RWPE1 (cell line): Measurements from ENCODE around the gene TCAP.

Experiments used
- CTCF ChIA-PET: fragments of 350-600 bp; sonication (Branson Sonifier 250); formaldehyde crosslinking; extraction: SDS; loops from one replicate; lab custom pipeline; 2021; lab: Yijun Ruan, JAX
- POLR2A ChIA-PET: fragments of 400-600 bp; formaldehyde crosslinking; extraction: SDS; loops from one replicate; lab custom pipeline; 2020; ENCODE audit warnings: antibody characterized with exemption; ENCODE audit not compliant: low non-redundant PET; lab: Yijun Ruan, JAX
- DNase-seq: peaks from one replicate; pipeline ENCODE4 v3.0.0; 2012; ENCODE audit warnings: low spot score
- H3K27ac ChIP-seq: fragments of 450-650 bp; 2 replicates; pipeline ENCODE4 v1.5.1; 2017
- TF ChIP-seq, protein P1 (sequence below): fragments of 450-650 bp; conservative IDR thresholded peaks from 2 replicates; pipeline ENCODE4 v1.5.1; 2017; ENCODE audit warnings: low read depth, mild to moderate bottlenecking

The TCAP gene

DNA sequence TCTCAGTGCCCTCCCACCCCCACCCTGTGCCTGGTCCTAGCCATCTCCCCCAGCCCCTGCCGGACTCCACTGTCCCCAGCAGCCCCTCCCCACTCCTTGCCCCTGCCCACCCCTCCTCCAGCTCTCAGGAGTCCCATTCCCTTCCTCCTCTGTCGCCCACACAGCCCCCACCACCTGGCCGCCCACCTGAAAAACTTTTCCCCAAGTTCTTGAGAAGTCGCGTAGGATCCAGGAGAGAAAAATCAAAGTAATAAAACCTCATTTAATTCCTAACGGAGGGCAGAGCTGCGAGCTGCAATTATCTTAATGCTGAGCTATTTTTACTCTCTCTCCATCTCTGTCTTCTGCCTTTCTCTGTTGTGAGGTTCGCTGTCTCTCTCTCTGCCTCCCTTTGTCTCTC lies 40.8 kb upstream of the TCAP start:
- H3K27ac ChIP-seq, result no peak overlapping the region
- TF ChIP-seq, protein P1, sequence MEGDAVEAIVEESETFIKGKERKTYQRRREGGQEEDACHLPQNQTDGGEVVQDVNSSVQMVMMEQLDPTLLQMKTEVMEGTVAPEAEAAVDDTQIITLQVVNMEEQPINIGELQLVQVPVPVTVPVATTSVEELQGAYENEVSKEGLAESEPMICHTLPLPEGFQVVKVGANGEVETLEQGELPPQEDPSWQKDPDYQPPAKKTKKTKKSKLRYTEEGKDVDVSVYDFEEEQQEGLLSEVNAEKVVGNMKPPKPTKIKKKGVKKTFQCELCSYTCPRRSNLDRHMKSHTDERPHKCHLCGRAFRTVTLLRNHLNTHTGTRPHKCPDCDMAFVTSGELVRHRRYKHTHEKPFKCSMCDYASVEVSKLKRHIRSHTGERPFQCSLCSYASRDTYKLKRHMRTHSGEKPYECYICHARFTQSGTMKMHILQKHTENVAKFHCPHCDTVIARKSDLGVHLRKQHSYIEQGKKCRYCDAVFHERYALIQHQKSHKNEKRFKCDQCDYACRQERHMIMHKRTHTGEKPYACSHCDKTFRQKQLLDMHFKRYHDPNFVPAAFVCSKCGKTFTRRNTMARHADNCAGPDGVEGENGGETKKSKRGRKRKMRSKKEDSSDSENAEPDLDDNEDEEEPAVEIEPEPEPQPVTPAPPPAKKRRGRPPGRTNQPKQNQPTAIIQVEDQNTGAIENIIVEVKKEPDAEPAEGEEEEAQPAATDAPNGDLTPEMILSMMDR, result no peak
- CTCF ChIA-PET, result interaction anchor here (0.7 to 5.0 kb wide), 3 partner anchors 9 to 458 kb away, joined by 4 to 66 read pairs (median 22); no protein-coding TSS in a partner anchor
- no peak for DNase-seq
- POLR2A ChIA-PET, result no interaction called here

DNA sequence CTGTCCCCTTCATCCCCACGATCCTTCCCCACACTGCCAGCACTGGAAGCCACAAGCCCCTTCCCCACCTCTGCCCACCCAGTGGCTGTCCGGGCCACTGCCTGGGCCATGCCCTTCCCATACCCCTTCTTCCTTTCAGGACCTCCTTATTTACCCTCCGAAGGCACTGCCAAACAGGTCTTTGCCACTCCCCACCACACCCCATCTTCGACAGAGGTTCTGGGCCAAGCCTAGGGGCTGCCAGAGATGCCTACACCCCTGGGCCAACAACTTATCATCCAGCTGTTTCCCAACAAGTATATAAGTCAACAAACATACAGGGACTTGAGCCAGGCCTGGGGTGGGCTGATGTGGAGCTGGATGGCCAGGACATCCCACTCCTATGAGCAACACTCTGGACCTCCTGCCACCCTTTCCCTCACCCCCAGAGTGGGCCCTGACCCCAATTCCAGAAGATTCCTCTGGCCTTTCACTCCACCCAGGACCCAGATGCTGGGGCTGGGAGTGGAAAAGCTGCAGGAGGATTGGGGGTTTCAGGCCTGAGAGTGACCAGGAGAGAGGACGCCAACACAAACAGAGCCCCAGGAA lies 39.9 kb upstream of the TCAP start:
- TF ChIP-seq, protein P1, result no peak
- ChIA-PET POLR2A (interaction anchor here (0.7 kb wide), 1 partner anchor 63 kb away, joined by 3 read pairs; no protein-coding TSS in a partner anchor), CTCF (interaction anchor here (0.5 to 5.0 kb wide), 5 partner anchors 8 to 459 kb away, joined by 3 to 66 read pairs (median 4); no protein-coding TSS in a partner anchor)
- peak overlapping the region; percentile 50 for H3K27ac ChIP-seq
- no peak for DNase-seq

DNA sequence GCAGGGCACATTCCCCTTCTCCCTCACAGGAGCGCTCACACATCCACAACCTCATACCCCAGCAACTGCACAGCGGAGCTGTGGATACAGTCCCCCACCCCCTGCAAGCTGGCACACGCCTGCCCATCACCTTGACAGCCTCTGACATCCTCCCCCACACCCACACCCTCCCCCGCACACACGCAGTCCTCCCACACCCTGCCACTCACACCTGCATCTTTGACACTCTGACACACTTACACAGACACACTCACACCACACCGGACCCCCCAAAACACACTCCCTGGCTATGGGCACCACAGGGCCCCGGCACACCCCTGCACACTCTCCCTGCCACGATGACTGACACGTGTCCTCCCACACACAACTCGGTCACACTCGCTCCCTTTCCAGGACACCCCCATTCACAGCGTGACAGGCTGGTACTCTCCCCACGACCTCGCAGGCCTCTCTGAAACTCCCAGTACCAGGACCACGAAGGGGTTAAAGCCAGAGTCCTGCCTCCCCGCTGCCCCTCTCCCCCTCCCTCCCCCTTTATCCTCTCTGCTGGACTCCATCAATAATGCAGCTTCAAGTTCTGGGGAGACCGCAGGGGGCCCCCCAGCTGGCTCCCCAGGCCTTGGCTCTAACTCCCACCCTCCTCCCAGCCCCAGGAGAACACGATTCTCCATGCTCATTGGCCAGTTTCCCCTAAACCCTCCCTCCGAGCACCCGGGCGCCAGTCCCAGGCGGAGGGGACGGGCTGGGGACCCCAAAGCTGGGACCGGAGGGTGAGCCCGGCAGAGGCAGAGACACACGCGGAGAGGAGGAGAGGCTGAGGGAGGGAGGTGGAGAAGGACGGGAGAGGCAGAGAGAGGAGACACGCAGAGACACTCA lies 38.7 kb upstream of the TCAP start, which contains the start of gene PPP1R1B:
Gene PPP1R1B, plus strand, starts transcription at position 782 of the 876 bp plus-strand sequence. CDS start 441 bp downstream, outside the sequence.
- no peak for DNase-seq
- ChIA-PET CTCF (interaction anchor here (0.5 to 5.0 kb wide), 5 partner anchors 7 to 1400 kb away, joined by 3 to 66 read pairs (median 4); partner anchors contain the start of gene KRTAP1-5), POLR2A (no interaction called here)
- TF ChIP-seq, protein P1, result no peak
- peak within 1 kb of the TSS; percentile 50 for H3K27ac ChIP-seq

DNA sequence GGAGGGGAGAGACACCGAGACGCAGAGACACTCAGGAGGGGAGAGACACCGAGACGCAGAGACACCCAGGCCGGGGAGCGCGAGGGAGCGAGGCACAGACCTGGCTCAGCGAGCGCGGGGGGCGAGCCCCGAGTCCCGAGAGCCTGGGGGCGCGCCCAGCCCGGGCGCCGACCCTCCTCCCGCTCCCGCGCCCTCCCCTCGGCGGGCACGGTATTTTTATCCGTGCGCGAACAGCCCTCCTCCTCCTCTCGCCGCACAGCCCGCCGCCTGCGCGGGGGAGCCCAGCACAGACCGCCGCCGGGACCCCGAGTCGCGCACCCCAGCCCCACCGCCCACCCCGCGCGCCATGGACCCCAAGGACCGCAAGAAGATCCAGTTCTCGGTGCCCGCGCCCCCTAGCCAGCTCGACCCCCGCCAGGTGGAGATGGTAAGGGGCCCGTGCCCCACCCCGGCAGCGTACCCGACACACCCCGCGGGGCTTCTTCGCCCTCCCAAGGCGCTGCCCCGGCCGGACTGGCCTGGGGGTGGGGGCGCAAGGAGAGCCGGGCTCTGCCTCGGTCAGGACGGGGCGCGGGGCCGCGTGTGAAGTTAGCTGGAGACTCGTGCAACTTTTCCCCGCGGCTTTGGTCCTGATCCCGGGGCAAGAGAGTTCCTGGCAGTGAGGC lies 38.0 kb upstream of the TCAP start:
- CTCF ChIA-PET, result interaction anchor here (0.6 kb wide), 1 partner anchor 1400 kb away, joined by 3 read pairs; the partner anchor contains the start of gene KRTAP1-5
- no peak for DNase-seq
- no peak overlapping the region for H3K27ac ChIP-seq

DNA sequence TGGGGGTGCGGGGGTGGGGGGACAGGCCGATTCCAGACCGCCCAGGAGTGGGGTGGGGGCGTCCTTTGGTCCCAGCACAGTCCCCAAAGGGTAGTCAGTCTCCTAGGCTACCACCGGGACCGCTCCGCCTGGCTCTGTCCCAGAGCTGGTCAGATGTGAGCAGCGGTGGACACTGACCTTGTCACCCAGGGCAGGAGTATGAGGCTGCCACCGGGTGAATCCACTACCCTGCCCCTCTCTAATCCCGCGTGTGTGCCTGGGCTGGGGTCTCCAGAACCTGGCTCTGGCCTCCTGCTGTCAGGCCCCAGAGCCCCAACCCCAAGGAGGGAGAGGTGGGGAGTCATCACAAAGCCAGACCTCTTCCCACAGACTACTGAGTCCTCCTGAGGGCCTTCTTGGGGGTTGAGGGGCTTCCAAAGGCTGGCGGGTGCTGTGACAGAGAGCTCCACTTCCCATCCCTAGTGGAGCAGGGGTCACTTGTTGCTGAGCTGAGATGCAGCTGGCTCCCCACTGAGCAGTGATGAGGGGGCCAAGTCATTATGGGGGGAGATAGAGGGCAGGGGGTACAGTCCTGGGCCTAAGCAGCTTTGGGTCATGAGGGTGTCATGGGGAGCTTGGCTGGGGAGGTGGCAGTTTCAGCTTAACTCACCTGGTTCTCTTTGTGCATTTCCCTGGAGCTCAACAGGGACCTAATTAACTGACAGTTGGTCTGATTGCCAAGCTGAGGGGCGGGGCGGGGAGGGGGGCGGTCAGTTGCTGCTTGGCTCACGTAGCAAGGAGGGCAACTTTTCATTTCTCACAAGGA lies 37.2 kb upstream of the TCAP start:
- DNase-seq, result no peak

More for the DNA sequence above, 38.0 kb upstream of the TCAP start:
- POLR2A ChIA-PET, result no interaction called here
- TF ChIP-seq, protein P1, result no peak

More for the DNA sequence above, 37.2 kb upstream of the TCAP start:
- H3K27ac ChIP-seq, result no peak overlapping the region
- ChIA-PET POLR2A (no interaction called here), CTCF (interaction anchor here (1.0 kb wide), 1 partner anchor 102 kb away, joined by 4 read pairs; the partner anchor contains the start of gene MIEN1)
- TF ChIP-seq, protein P1, result no peak
